NCI-H1417 treated with DMSO at 0.1 percent for 48 hours (cell line): ENCODE measurements around the gene ZHX3.
"Not testable (repeated sequence)": the region's sequence is repeated elsewhere in the genome, so short reads cannot be mapped to it uniquely, and the experiment has no call there.

Experiments
- DNase-seq: peaks from one replicate; lab custom pipeline; 2025; lab: John Stamatoyannopoulos, UW

ZHX3 gene

GRCh38 chr20:41330941-41331340 is 13.4 kb upstream of the ZHX3 start:
- no peak for DNase-seq

- DNase-seq = no peak
These were observed 12.8 kb upstream of the ZHX3 start for GRCh38 chr20:41330343-41330720.

GRCh38 chr20:41329435-41330342 is 12.2 kb upstream of the ZHX3 start:
- DNase-seq = no peak

- no peak for DNase-seq
These were observed 9.6 kb upstream of the ZHX3 start for GRCh38 chr20:41327178-41327577.

- DNase-seq = no peak
These were observed 3.4 kb upstream of the ZHX3 start for GRCh38 chr20:41320976-41321375.

GRCh38 chr20:41320441-41320840 is 2.9 kb upstream of the ZHX3 start:
- DNase-seq = no peak

- DNase-seq = no peak
These were observed 729 bp upstream of the ZHX3 start for GRCh38 chr20:41318271-41318649.

- no peak for DNase-seq
These were observed 657 bp downstream of the ZHX3 start for GRCh38 chr20:41316602-41317545.

- DNase-seq = no peak
These were observed 1.5 kb downstream of the ZHX3 start for GRCh38 chr20:41316051-41316450.

- DNase-seq = no peak
These were observed 3.1 kb downstream of the ZHX3 start for GRCh38 chr20:41314386-41314785.

- not testable (repeated sequence) for DNase-seq
These were observed 5.5 kb downstream of the ZHX3 start for GRCh38 chr20:41312009-41312408.

- DNase-seq = no peak
These were observed 7.7 kb downstream of the ZHX3 start for GRCh38 chr20:41309817-41310216.

GRCh38 chr20:41308726-41309413 is 8.7 kb downstream of the ZHX3 start:
- no peak for DNase-seq

- no peak for DNase-seq
These were observed 9.2 kb downstream of the ZHX3 start for GRCh38 chr20:41308290-41308711.

GRCh38 chr20:41307021-41307420 is 10.5 kb downstream of the ZHX3 start:
- no peak for DNase-seq

- no peak for DNase-seq
These were observed 11.3 kb downstream of the ZHX3 start for GRCh38 chr20:41306061-41306727.

- DNase-seq = no peak
These were observed 13.0 kb downstream of the ZHX3 start for GRCh38 chr20:41304424-41305079.

GRCh38 chr20:41304002-41304401 is 13.5 kb downstream of the ZHX3 start:
- no peak for DNase-seq

GRCh38 chr20:41300886-41301285 is 16.6 kb downstream of the ZHX3 start:
- DNase-seq = no peak

GRCh38 chr20:41300383-41300782 is 17.1 kb downstream of the ZHX3 start:
- no peak for DNase-seq

- DNase-seq = no peak
These were observed 17.6 kb downstream of the ZHX3 start for GRCh38 chr20:41299899-41300298.
